HFFc6 (cell line): Measurements from ENCODE around the gene C11orf86. TPM values are rescaled to one million over a fixed set of nuclear protein-coding genes. Genes with fewer than 3 reads are reported as not detected.
"Not testable (repeated sequence)": the region's sequence is repeated elsewhere in the genome, so short reads cannot be mapped to it uniquely, and the experiment has no call there.

ENCODE experiments used
- DNase-seq: peaks from one replicate; pipeline ENCODE4 v3.0.0-alpha.2; 2018
- H3K27ac Mint-ChIP-seq: 2 replicates; pipeline ENCODE4 v1.8.0; 2020; ENCODE audit warnings: mild to moderate bottlenecking, mixed read lengths
- H3K27me3 Mint-ChIP-seq: 2 replicates; pipeline ENCODE4 v1.8.0; 2021; ENCODE audit warnings: mild to moderate bottlenecking, moderate library complexity, mixed read lengths; ENCODE audit not compliant: insufficient read depth
- H3K36me3 Mint-ChIP-seq: 2 replicates; pipeline ENCODE4 v1.8.0; 2021; ENCODE audit warnings: low read depth, mixed read lengths
- H3K4me1 Mint-ChIP-seq: 2 replicates; pipeline ENCODE4 v1.8.0; 2020; ENCODE audit warnings: low read depth, mixed read lengths
- H3K4me3 Mint-ChIP-seq: 2 replicates; pipeline ENCODE4 v1.8.0; 2020; ENCODE audit warnings: mild to moderate bottlenecking, moderate library complexity, mixed read lengths
- H3K9me3 Mint-ChIP-seq: 2 replicates; pipeline ENCODE4 v1.8.0; 2020; ENCODE audit warnings: mild to moderate bottlenecking, mixed read lengths
- CTCF ChIP-seq: fragments of 200-600 bp; sonication (generic); IDR thresholded peaks from 2 replicates; pipeline ENCODE4 v1.5.0; 2021; ENCODE audit warnings: antibody characterized with exemption, mild to moderate bottlenecking
- total RNA-seq, 6 experiments: library from RNA; stranded (reverse); fragmentation: NEBNext Ultra II Directional; extraction: Animal tissue kit (Norgen Biotek cat#: 25700); gene quantifications; 2 replicates in 1 of 6; 3 replicates in 5 of 6; pipeline ENCODE4 v1.2.3, GENCODE V29; 2021

The C11orf86 gene
- total RNA-seq, 6 experiments from 2014 or later, result not detected

- H3K36me3 Mint-ChIP-seq, result peaks cover 6% of the 10 kb centered on the region; the same call in 1 of the 2 replicates
- H3K27ac Mint-ChIP-seq, result peak overlapping the region; percentile 79
- peaks cover 32% of the 10 kb centered on the region for H3K4me1 Mint-ChIP-seq
- TF ChIP-seq CTCF, result no peak
- H3K4me3 Mint-ChIP-seq, result peak overlapping the region; percentile 85
- DNase-seq, result no peak
- H3K9me3 Mint-ChIP-seq, result peaks cover 6% of the 10 kb centered on the region; the same call in 1 of the 2 replicates
- H3K27me3 Mint-ChIP-seq, result peaks cover 2% of the 10 kb centered on the region; the same call in 1 of the 2 replicates
These were observed 16.2 kb upstream of the C11orf86 start for GRCh38 chr11:66958956-66959274.

GRCh38 chr11:66961691-66962213 is 13.4 kb upstream of the C11orf86 start:
- DNase-seq, H3K27ac Mint-ChIP-seq, H3K36me3 Mint-ChIP-seq, H3K4me3 Mint-ChIP-seq, H3K9me3 Mint-ChIP-seq, H3K27me3 Mint-ChIP-seq: not testable (repeated sequence)
- H3K4me1 Mint-ChIP-seq, result peaks cover 41% of the 10 kb centered on the region

GRCh38 chr11:66962247-66962646 is 12.9 kb upstream of the C11orf86 start:
- peaks cover 6% of the 10 kb centered on the region; the same call in 1 of the 2 replicates for H3K36me3 Mint-ChIP-seq
- H3K27ac Mint-ChIP-seq, result no peak overlapping the region
- H3K4me3 Mint-ChIP-seq, result no peak overlapping the region

GRCh38 chr11:66962801-66963200 is 12.3 kb upstream of the C11orf86 start:
- Mint-ChIP-seq H3K9me3 (peaks cover 6% of the 10 kb centered on the region; the same call in 1 of the 2 replicates), H3K4me3 (no peak overlapping the region), H3K27ac (no peak overlapping the region), H3K27me3 (peaks cover 2% of the 10 kb centered on the region), H3K4me1 (peaks cover 39% of the 10 kb centered on the region), H3K36me3 (peaks cover 6% of the 10 kb centered on the region; the same call in 1 of the 2 replicates)
- no peak for DNase-seq
- no peak for TF ChIP-seq CTCF

More at GRCh38 chr11:66962247-66962646, 12.9 kb upstream of the C11orf86 start:
- no peak for DNase-seq
- H3K9me3 Mint-ChIP-seq, result peaks cover 6% of the 10 kb centered on the region; the same call in 1 of the 2 replicates
- H3K4me1 Mint-ChIP-seq, result peaks cover 37% of the 10 kb centered on the region
- peaks cover 2% of the 10 kb centered on the region for H3K27me3 Mint-ChIP-seq
- TF ChIP-seq CTCF, result no peak

- Mint-ChIP-seq H3K9me3 (no peaks in the 10 kb centered on the region), H3K4me3 (no peak overlapping the region), H3K36me3 (no peaks in the 10 kb centered on the region), H3K27me3 (no peaks in the 10 kb centered on the region; the same call in none of the 2 replicates), H3K4me1 (peaks cover 43% of the 10 kb centered on the region), H3K27ac (no peak overlapping the region; the same call in 1 of the 2 replicates)
- DNase-seq, result no peak
- TF ChIP-seq CTCF, result no peak
These were observed 10.6 kb upstream of the C11orf86 start for GRCh38 chr11:66964495-66964894.

GRCh38 chr11:66966351-66966750 is 8.8 kb upstream of the C11orf86 start:
- H3K36me3 Mint-ChIP-seq, result no peaks in the 10 kb centered on the region
- peaks cover 61% of the 10 kb centered on the region for H3K4me1 Mint-ChIP-seq
- no peaks in the 10 kb centered on the region for H3K9me3 Mint-ChIP-seq
- H3K4me3 Mint-ChIP-seq, result no peak overlapping the region
- H3K27me3 Mint-ChIP-seq, result no peaks in the 10 kb centered on the region; the same call in none of the 2 replicates
- peak overlapping the region; percentile 15; the same call in 1 of the 2 replicates for H3K27ac Mint-ChIP-seq
- TF ChIP-seq CTCF, result no peak
- DNase-seq, result no peak
